Measurements from ENCODE around the gene PARL. TPM values are rescaled to one million over a fixed set of nuclear protein-coding genes. Genes with fewer than 3 reads are reported as not detected.

PARL gene
- total RNA-seq, 6 experiments from 2014 or later, result 64.7 to 82.5 (median 81.4) TPM

DNA sequence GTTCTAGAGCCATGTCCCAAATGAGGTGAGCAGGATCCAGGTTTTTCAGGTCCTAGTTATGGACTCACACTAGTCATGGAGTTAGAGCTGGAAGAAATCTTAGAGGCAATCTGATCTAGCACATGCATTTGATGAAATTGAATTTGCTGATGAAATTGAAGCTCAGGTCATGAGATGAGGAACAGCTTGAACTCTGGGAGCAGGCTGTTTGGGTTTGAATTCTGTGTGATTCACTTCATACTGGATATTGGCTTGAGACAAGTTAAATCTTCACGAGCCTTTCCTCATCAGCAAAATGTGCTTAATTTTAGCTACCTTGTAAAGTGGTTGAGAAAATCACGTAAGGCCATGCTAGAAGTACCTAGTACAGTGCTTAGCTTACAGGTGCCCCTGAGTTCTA, 33.5 kb upstream of the PARL start:
- no peak overlapping the region for H3K4me3 Mint-ChIP-seq
- no peak for DNase-seq
- TF ChIP-seq, protein P1, sequence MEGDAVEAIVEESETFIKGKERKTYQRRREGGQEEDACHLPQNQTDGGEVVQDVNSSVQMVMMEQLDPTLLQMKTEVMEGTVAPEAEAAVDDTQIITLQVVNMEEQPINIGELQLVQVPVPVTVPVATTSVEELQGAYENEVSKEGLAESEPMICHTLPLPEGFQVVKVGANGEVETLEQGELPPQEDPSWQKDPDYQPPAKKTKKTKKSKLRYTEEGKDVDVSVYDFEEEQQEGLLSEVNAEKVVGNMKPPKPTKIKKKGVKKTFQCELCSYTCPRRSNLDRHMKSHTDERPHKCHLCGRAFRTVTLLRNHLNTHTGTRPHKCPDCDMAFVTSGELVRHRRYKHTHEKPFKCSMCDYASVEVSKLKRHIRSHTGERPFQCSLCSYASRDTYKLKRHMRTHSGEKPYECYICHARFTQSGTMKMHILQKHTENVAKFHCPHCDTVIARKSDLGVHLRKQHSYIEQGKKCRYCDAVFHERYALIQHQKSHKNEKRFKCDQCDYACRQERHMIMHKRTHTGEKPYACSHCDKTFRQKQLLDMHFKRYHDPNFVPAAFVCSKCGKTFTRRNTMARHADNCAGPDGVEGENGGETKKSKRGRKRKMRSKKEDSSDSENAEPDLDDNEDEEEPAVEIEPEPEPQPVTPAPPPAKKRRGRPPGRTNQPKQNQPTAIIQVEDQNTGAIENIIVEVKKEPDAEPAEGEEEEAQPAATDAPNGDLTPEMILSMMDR (IDR thresholded peaks at IDR 0.05), result no peak
- H3K27ac Mint-ChIP-seq, result no peak overlapping the region
- H3K27me3 Mint-ChIP-seq (ENCODE audit: insufficient read depth), result peaks cover 6% of the 10 kb centered on the region; the same call in 1 of the 2 replicates
- H3K9me3 Mint-ChIP-seq, result no peaks in the 10 kb centered on the region
- peaks cover 9% of the 10 kb centered on the region; the same call in 1 of the 2 replicates for H3K36me3 Mint-ChIP-seq (ENCODE audit: low read depth)
- H3K4me1 Mint-ChIP-seq (ENCODE audit: low read depth), result 0 out of 2 replicates have a peak, but pooled peaks cover 4% of the 10 kb centered on the region

DNA sequence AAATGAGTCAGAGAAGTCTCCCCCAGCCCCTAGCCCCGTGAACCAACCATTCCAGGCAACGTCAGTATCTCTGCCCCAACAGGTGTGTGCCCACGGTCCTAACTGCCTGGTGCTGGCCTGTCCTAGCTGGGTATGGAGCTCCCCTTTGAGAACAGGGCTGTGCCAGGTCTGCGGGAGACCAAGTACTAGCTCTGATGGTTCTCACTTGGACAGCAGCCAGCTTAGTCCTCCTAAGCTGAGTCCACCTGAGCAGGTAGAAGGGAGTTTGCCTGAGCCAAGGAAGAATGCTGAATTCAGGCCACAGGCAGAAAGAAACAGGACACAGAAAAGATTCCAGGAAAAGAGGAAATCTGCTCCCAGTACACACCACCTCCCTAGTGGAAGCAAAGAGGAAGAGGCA, 33.1 kb upstream of the PARL start:
- no peak for DNase-seq
- Mint-ChIP-seq H3K27ac (no peak overlapping the region), H3K4me3 (no peak overlapping the region), H3K4me1 (ENCODE audit: low read depth) (0 out of 2 replicates have a peak, but pooled peaks cover 4% of the 10 kb centered on the region), H3K27me3 (ENCODE audit: insufficient read depth) (peaks cover 7% of the 10 kb centered on the region; the same call in 1 of the 2 replicates), H3K9me3 (no peaks in the 10 kb centered on the region), H3K36me3 (ENCODE audit: low read depth) (peaks cover 9% of the 10 kb centered on the region; the same call in 1 of the 2 replicates)
- TF ChIP-seq, protein P1 (IDR thresholded peaks at IDR 0.05), result no peak

DNA sequence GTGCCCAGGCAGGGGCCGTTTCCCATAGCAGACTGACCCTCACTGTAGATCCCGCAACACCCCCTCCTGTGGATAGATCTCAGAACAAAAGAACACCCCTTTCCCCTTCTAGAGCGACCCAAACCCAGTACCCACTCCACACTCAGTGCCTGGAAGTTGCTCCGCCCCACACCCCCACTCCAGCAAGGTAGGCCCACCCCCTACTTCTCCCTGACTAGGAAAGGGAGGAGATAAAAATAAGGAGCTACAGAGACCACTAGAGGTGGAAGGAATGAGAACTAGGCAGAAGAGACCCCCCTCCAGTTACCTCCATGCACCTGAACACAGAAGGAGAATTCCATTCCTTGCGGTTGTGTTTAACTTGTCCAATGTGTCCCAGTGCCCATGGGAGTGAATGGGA, 30.2 kb upstream of the PARL start:
- TF ChIP-seq, protein P1 (IDR thresholded peaks at IDR 0.05), result no peak
- Mint-ChIP-seq H3K9me3 (no peaks in the 10 kb centered on the region), H3K4me1 (ENCODE audit: low read depth) (peaks cover 9% of the 10 kb centered on the region; the same call in 1 of the 2 replicates), H3K27me3 (ENCODE audit: insufficient read depth) (peaks cover 19% of the 10 kb centered on the region), H3K4me3 (no peak overlapping the region), H3K36me3 (ENCODE audit: low read depth) (peaks cover 4% of the 10 kb centered on the region; the same call in 1 of the 2 replicates), H3K27ac (no peak overlapping the region)
- no peak for DNase-seq

DNA sequence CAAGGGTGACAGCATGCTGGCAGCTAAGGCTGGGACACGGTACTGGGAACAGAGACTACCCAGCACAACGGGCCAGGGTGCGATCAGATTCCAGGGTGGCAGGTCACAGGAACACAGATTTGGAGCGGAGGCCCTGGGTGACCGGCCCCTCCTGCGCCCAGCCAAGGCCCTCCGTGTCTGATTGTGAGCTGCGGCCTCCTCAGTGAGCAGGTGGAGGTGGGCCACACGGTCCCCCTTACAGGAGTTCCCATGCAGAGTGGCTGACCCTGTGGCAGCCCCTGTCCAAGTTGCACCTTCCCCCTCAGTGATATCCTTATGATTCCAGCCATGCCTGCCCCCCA, 28.9 kb upstream of the PARL start:
- H3K4me3 Mint-ChIP-seq, result no peak overlapping the region
- H3K36me3 Mint-ChIP-seq (ENCODE audit: low read depth), result no peaks in the 10 kb centered on the region
- no peak for DNase-seq
- H3K9me3 Mint-ChIP-seq, result no peaks in the 10 kb centered on the region
- peaks cover 9% of the 10 kb centered on the region; the same call in 1 of the 2 replicates for H3K4me1 Mint-ChIP-seq (ENCODE audit: low read depth)
- TF ChIP-seq, protein P1 (IDR thresholded peaks at IDR 0.05), result no peak
- H3K27ac Mint-ChIP-seq, result no peak overlapping the region
- peaks cover 24% of the 10 kb centered on the region for H3K27me3 Mint-ChIP-seq (ENCODE audit: insufficient read depth)

DNA sequence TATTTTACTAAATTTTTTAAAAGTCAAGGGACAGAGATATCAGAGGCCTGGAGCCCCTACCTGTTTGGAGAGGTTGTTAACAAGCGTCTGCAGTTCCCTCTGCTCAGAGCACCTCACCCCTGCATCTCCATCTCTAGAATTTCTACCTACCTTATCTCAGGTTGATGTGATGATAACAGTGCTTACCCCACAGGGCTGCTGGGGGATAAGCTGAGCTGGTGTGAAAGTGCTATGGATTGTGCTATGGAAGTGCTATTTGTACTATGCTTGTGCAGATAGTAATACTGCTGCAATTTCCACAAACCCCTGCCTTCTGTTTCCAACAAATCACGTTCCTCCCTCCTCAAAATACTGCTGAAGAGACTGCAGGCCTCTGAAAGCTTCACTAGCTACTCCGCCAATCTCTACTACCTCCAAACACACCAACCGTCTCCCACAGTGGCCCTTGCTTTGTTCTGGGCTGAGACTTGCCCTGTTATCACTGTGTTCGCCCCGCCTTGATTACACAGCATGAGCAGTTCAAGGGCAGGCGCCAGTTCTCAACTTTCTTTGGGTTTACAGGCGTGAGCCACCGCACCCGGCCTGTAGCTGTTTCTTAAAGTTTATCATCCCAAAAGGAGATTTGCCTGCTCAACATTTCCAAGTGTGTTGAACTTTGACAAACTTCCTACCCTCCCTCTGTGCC, 28.4 kb upstream of the PARL start:
- H3K36me3 Mint-ChIP-seq (ENCODE audit: low read depth), result no peaks in the 10 kb centered on the region
- no peaks in the 10 kb centered on the region for H3K9me3 Mint-ChIP-seq
- DNase-seq, result no peak
- H3K27me3 Mint-ChIP-seq (ENCODE audit: insufficient read depth), result peaks cover 25% of the 10 kb centered on the region
- TF ChIP-seq, protein P1 (IDR thresholded peaks at IDR 0.05), result no peak
- H3K4me1 Mint-ChIP-seq (ENCODE audit: low read depth), result peaks cover 9% of the 10 kb centered on the region; the same call in 1 of the 2 replicates
- H3K27ac Mint-ChIP-seq, result no peak overlapping the region
- no peak overlapping the region for H3K4me3 Mint-ChIP-seq
